Thoracic aorta (tissue), 2 donors: ENCODE measurements around the gene FCER2. TPM values are rescaled to one million over a fixed set of nuclear protein-coding genes. Genes with fewer than 3 reads are reported as not detected.

Experiments
- ATAC-seq: fragments of 150-250 bp; one replicate; pipeline ENCODE4 v1.8.0; 2017; ENCODE audit warnings: low read depth; ENCODE audit not compliant: insufficient number of reproducible peaks, low FRiP score
- DNase-seq: peaks from one replicate; pipeline ENCODE4 v3.0.0-alpha.2; 2020; ENCODE audit warnings: low spot score
- H3K27ac ChIP-seq, 2 donors: fragments of 200-600 bp; sonication (generic); 1 replicate in 1 of 2; 2 replicates in 1 of 2; pipeline ENCODE4 v1.5.1; 2016; ENCODE audit warnings: mild to moderate bottlenecking in 2 of 2, moderate library complexity in 2 of 2
- H3K27me3 ChIP-seq: fragments of 200-600 bp; sonication (generic); replicated peaks from 2 replicates; pipeline ENCODE4 v1.6.0; 2016; ENCODE audit warnings: mild to moderate bottlenecking; ENCODE audit not compliant: insufficient read depth
- H3K36me3 ChIP-seq: fragments of 200-600 bp; sonication (generic); one replicate; pipeline ENCODE4 v1.5.1; 2016
- H3K4me1 ChIP-seq, 2 donors: fragments of 200-600 bp; sonication (generic); 1 replicate in 1 of 2; 2 replicates in 1 of 2; pipeline versions ENCODE4 v1.5.1 to v1.6.0; 2016; ENCODE audit warnings: low read depth in 2 of 2, mild to moderate bottlenecking in 1 of 2; ENCODE audit not compliant: control insufficient read depth in 1 of 2
- H3K4me3 ChIP-seq: fragments of 200-600 bp; sonication (generic); 2 replicates; pipeline ENCODE4 v1.5.1; 2016; ENCODE audit warnings: mild to moderate bottlenecking
- H3K9me3 ChIP-seq: fragments of 200-600 bp; sonication (generic); 2 replicates; pipeline ENCODE4 v1.5.1; 2016
- total RNA-seq, 2 donors: library from RNA; depleted of rRNA; stranded (reverse); fragments of >200 nt; gene quantifications; one replicate each; pipeline versions ENCODE4 v1.1.0 to v1.2.3, GENCODE V29; 2016
- TF ChIP-seq, protein P1 (sequence below): fragments of 200-600 bp; sonication (generic); IDR thresholded peaks from one replicate; pipeline ENCODE4 v1.5.1; 2019; ENCODE audit warnings: antibody characterized with exemption

FCER2 gene
- total RNA-seq, 2 donors from 2014 or later = 1.4 to 1.5 TPM

- no peaks in the 10 kb centered on the region for H3K27me3 ChIP-seq
Observed at GRCh38 chr19:7738023-7738422, 36.1 kb upstream of the FCER2 start.

DNA sequence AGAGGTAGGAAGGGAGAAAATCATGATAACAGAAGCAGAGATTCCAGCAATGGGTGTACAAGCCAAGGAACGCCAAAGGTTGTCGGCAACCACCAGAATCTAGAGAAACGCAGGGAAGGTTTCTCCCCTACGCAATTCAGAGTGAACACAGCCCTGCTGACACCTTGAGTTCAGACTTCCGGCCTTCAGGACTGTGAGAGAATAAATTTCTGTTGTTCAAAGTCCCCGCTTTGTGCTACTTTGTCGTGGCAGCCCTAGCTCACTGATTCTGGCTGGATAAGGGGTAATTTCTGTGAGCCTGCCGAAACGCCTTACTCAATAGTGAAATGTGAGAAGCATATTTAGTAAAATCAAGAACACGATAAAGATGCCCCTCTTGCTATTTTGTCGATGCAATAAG, 35.3 kb upstream of the FCER2 start:
- ATAC-seq (no peak), DNase-seq (no peak)
- Histone ChIP-seq H3K27ac (no peak overlapping the region), H3K4me1 (no peaks in the 10 kb centered on the region), H3K36me3 (no peaks in the 10 kb centered on the region), H3K9me3 (no peaks in the 10 kb centered on the region), H3K4me3 (no peak overlapping the region), H3K27me3 (no peaks in the 10 kb centered on the region)
- TF ChIP-seq, protein P1, sequence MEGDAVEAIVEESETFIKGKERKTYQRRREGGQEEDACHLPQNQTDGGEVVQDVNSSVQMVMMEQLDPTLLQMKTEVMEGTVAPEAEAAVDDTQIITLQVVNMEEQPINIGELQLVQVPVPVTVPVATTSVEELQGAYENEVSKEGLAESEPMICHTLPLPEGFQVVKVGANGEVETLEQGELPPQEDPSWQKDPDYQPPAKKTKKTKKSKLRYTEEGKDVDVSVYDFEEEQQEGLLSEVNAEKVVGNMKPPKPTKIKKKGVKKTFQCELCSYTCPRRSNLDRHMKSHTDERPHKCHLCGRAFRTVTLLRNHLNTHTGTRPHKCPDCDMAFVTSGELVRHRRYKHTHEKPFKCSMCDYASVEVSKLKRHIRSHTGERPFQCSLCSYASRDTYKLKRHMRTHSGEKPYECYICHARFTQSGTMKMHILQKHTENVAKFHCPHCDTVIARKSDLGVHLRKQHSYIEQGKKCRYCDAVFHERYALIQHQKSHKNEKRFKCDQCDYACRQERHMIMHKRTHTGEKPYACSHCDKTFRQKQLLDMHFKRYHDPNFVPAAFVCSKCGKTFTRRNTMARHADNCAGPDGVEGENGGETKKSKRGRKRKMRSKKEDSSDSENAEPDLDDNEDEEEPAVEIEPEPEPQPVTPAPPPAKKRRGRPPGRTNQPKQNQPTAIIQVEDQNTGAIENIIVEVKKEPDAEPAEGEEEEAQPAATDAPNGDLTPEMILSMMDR = no peak

More at GRCh38 chr19:7738023-7738422, 36.1 kb upstream of the FCER2 start:
- Histone ChIP-seq H3K4me1 (no peaks in the 10 kb centered on the region), H3K36me3 (no peaks in the 10 kb centered on the region), H3K4me3 (no peak overlapping the region), H3K27ac (no peak overlapping the region), H3K9me3 (no peaks in the 10 kb centered on the region)
- TF ChIP-seq, protein P1 = no peak
- no peak for ATAC-seq
- no peak for DNase-seq

DNA sequence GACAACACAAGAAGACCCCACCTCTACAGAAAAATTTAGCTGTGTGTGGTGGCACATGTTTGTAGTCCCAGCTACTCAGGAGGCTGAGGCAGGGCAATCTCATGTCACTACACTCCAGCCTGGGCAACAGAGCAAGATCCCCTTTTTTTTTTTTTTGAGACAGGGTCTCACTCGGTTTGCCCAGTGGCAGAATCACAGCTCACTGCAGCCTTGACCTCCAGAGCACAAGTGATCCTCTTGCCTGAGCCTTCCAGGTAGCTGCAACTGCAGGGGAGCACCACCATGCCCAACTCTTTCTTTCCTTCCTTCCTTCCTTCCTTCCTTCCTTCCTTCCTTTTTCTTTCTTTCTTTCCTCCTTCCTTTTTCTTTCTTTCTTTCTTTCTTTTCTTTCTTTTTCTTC, 34.2 kb upstream of the FCER2 start:
- H3K36me3 ChIP-seq = no peaks in the 10 kb centered on the region
- no peaks in the 10 kb centered on the region for H3K27me3 ChIP-seq
- no peak overlapping the region for H3K27ac ChIP-seq
- ATAC-seq = no peak
- H3K4me1 ChIP-seq = no peaks in the 10 kb centered on the region
- no peak for DNase-seq
- TF ChIP-seq, protein P1 = no peak
- H3K4me3 ChIP-seq = no peak overlapping the region
- H3K9me3 ChIP-seq = no peaks in the 10 kb centered on the region

GRCh38 chr19:7734220-7735203, 32.6 kb upstream of the FCER2 start:
- Histone ChIP-seq H3K36me3 (no peaks in the 10 kb centered on the region), H3K27me3 (no peaks in the 10 kb centered on the region), H3K4me3 (no peak overlapping the region), H3K27ac (no peak overlapping the region), H3K9me3 (no peaks in the 10 kb centered on the region), H3K4me1 (no peaks in the 10 kb centered on the region)
- ATAC-seq (no peak), DNase-seq (no peak)
- TF ChIP-seq, protein P1 = no peak

GRCh38 chr19:7733376-7733775, 31.4 kb upstream of the FCER2 start:
- no peak for ATAC-seq
- Histone ChIP-seq H3K27me3 (no peaks in the 10 kb centered on the region), H3K9me3 (no peaks in the 10 kb centered on the region), H3K4me1 (no peaks in the 10 kb centered on the region), H3K36me3 (no peaks in the 10 kb centered on the region), H3K4me3 (no peak overlapping the region), H3K27ac (no peak overlapping the region)
- no peak for DNase-seq
- TF ChIP-seq, protein P1 = no peak
